ENCODE data around the gene EPB41. TPM values are rescaled to one million over a fixed set of nuclear protein-coding genes. Genes with fewer than 3 reads are reported as not detected.

EPB41 gene
- total and polyA plus RNA-seq, 2 of the 4 experiments (the other 2 are of a cell fraction): 4.6 to 10.0 TPM

GRCh38 chr1:29056256-29056655 lies 141.9 kb downstream of the EPB41 start:
- intact Hi-C loops (cut with micrococcal nuclease) (no loop called here), dilution Hi-C loops (cut with HindIII; ENCODE audit: low sequenced_read_pairs, unreplicated experiment) (no loop called here), in situ Hi-C loops (cut with MboI; ENCODE audit: low sequenced_read_pairs) (no loop called here)
- Histone ChIP-seq H4K91ac (ENCODE audit: insufficient read depth, low read depth, low read length) (no peak overlapping the region), H4K20me1 (ENCODE audit: insufficient read depth, low read length) (no peaks in the 10 kb centered on the region), H3K18ac (ENCODE audit: low read depth, low read length) (no peak overlapping the region), H3K4me2 (ENCODE audit: low read depth, low read length) (no peak overlapping the region), H3K4me1 (ENCODE audit: control insufficient read depth, insufficient read depth, low read length) (peaks cover 4% of the 10 kb centered on the region; the same call in 1 of the 2 replicates), H3K9me1 (ENCODE audit: insufficient read depth, low read length) (no peaks in the 10 kb centered on the region), H2AK5ac (ENCODE audit: low read depth, low read length) (no peak overlapping the region), H2BK5ac (ENCODE audit: low read depth, low read length, poor library complexity, severe bottlenecking) (no peak overlapping the region), H3K27me3 (ENCODE audit: control insufficient read depth, insufficient read depth, low read length) (no peaks in the 10 kb centered on the region), H2AK9ac (replicated peaks; ENCODE audit: low read depth, low read length, poor library complexity) (no peak overlapping the region), H3K4ac (ENCODE audit: low read depth, low read length) (no peak overlapping the region), H3K9ac (ENCODE audit: low read depth, low read length) (no peak overlapping the region), H2BK15ac (ENCODE audit: low read depth, low read length) (no peak overlapping the region), H3K4me3 (ENCODE audit: insufficient read depth, low read depth, low read length) (no peak overlapping the region), H2BK120ac (ENCODE audit: low read depth, low read length) (no peak overlapping the region), H3K23ac (ENCODE audit: low read depth, low read length) (no peak overlapping the region), H3K9me3 (ENCODE audit: control insufficient read depth, insufficient read depth, low read length) (no peaks in the 10 kb centered on the region), H2AFZ (replicated peaks; ENCODE audit: low read length, poor library complexity) (no peak overlapping the region), H3K36me3 (ENCODE audit: control insufficient read depth, insufficient read depth, low read length) (no peaks in the 10 kb centered on the region), H4K5ac (ENCODE audit: low read depth, low read length) (no peak overlapping the region), H3K79me1 (ENCODE audit: low read depth in 1 of 2, low read length in 2 of 2) (no peaks in the 10 kb centered on the region), H3K56ac (ENCODE audit: extremely low read depth, insufficient read depth, low read length) (no peak overlapping the region), H3K27ac (ENCODE audit: insufficient read depth, low read length) (no peak overlapping the region), H4K8ac (ENCODE audit: low read depth in 2 of 2, low read length in 2 of 2) (no peak overlapping the region), H2BK20ac (ENCODE audit: low read depth, low read length) (no peak overlapping the region), H3K14ac (replicated peaks; ENCODE audit: low read depth, low read length) (no peak overlapping the region)
- ChIA-PET POLR2A (ENCODE audit: unreplicated experiment) (no interaction called here), CTCF (no interaction called here)
- BruUV-seq (replicated peaks): no TSS peak
- ATAC-seq (ENCODE audit: low read depth) (no peak), DNase-seq (no peak)
- no CpG with 5 or more reads among the region's 4 CpGs for WGBS, 2 experiments (ENCODE audit: extremely low coverage in 2 of 2, insufficient read length in 1 of 2)
- TF ChIP-seq MXI1 (IDR thresholded peaks at IDR 0.05; ENCODE audit: borderline replicate concordance, low read depth, low read length) (no peak), SMC3 (IDR thresholded peaks at IDR 0.05; ENCODE audit: low read depth, low read length) (no peak)

Measured in IMR-90 (cell line).